Adipocyte (in vitro differentiated cells): ENCODE data around the gene PCBP3.

Experiments used
- DNase-seq: peaks from one replicate; pipeline ENCODE4 v3.0.0-alpha.2; 2015; ENCODE audit warnings: low read depth
- H3K27me3 ChIP-seq: replicated peaks from 2 replicates; pipeline ENCODE4 v1.7.0; 2013; ENCODE audit warnings: mild to moderate bottlenecking, low read length, moderate library complexity; ENCODE audit not compliant: control insufficient read depth, insufficient read depth
- H3K36me3 ChIP-seq: 2 replicates; pipeline ENCODE4 v1.7.0; 2013; ENCODE audit warnings: low read length, mild to moderate bottlenecking, moderate library complexity; ENCODE audit not compliant: control insufficient read depth, insufficient read depth, severe bottlenecking
- H3K4me1 ChIP-seq: 2 replicates; pipeline ENCODE4 v1.7.0; 2013; ENCODE audit warnings: mild to moderate bottlenecking, low read length, moderate library complexity; ENCODE audit not compliant: control insufficient read depth, insufficient read depth
- H3K4me3 ChIP-seq: 2 replicates; pipeline ENCODE4 v1.7.0; 2013; ENCODE audit warnings: mild to moderate bottlenecking, low read length, moderate library complexity
- H3K9ac ChIP-seq: 2 replicates; pipeline ENCODE4 v1.7.0; 2013; ENCODE audit warnings: mild to moderate bottlenecking, low read length, moderate library complexity
- H3K9me3 ChIP-seq: 2 replicates; pipeline ENCODE4 v1.7.0; 2013; ENCODE audit warnings: mild to moderate bottlenecking, low read length, moderate library complexity; ENCODE audit not compliant: control insufficient read depth

The PCBP3 gene

GRCh38 chr21:45865106-45865835, 221.7 kb downstream of the PCBP3 start:
- Histone ChIP-seq H3K4me3 (no peak overlapping the region), H3K27me3 (no peaks in the 10 kb centered on the region), H3K36me3 (peaks cover 7% of the 10 kb centered on the region), H3K9me3 (no peaks in the 10 kb centered on the region), H3K4me1 (peaks cover 16% of the 10 kb centered on the region), H3K9ac (no peak overlapping the region)
- DNase-seq = peak; percentile 63

- Histone ChIP-seq H3K9ac (no peak overlapping the region), H3K27me3 (no peaks in the 10 kb centered on the region), H3K36me3 (peaks cover 4% of the 10 kb centered on the region), H3K4me1 (peaks cover 18% of the 10 kb centered on the region), H3K4me3 (no peak overlapping the region), H3K9me3 (no peaks in the 10 kb centered on the region)
- no peak for DNase-seq
Measured at GRCh38 chr21:45866551-45866950, 223.0 kb downstream of the PCBP3 start.

- DNase-seq = no peak
- Histone ChIP-seq H3K9me3 (no peaks in the 10 kb centered on the region), H3K36me3 (peaks cover 4% of the 10 kb centered on the region), H3K4me3 (no peak overlapping the region), H3K4me1 (peaks cover 18% of the 10 kb centered on the region), H3K9ac (no peak overlapping the region), H3K27me3 (no peaks in the 10 kb centered on the region)
Measured at GRCh38 chr21:45867041-45867666, 223.6 kb downstream of the PCBP3 start.

- peaks cover 18% of the 10 kb centered on the region for H3K4me1 ChIP-seq
- H3K36me3 ChIP-seq = peaks cover 4% of the 10 kb centered on the region
- no peaks in the 10 kb centered on the region for H3K9me3 ChIP-seq
- no peak overlapping the region for H3K9ac ChIP-seq
- DNase-seq = no peak
- H3K4me3 ChIP-seq = no peak overlapping the region
- no peaks in the 10 kb centered on the region for H3K27me3 ChIP-seq
Measured at GRCh38 chr21:45867671-45868081, 224.2 kb downstream of the PCBP3 start.

- Histone ChIP-seq H3K27me3 (no peaks in the 10 kb centered on the region), H3K4me3 (no peak overlapping the region), H3K9ac (no peak overlapping the region), H3K9me3 (no peaks in the 10 kb centered on the region), H3K36me3 (peaks cover 4% of the 10 kb centered on the region), H3K4me1 (peaks cover 18% of the 10 kb centered on the region)
- no peak for DNase-seq
Measured at GRCh38 chr21:45868086-45868485, 224.6 kb downstream of the PCBP3 start.

GRCh38 chr21:45868488-45868887, 225.0 kb downstream of the PCBP3 start:
- DNase-seq = no peak
- Histone ChIP-seq H3K4me3 (no peak overlapping the region), H3K9ac (no peak overlapping the region), H3K36me3 (peaks cover 4% of the 10 kb centered on the region), H3K27me3 (no peaks in the 10 kb centered on the region), H3K9me3 (no peaks in the 10 kb centered on the region), H3K4me1 (peaks cover 18% of the 10 kb centered on the region)

GRCh38 chr21:45869121-45870007, 225.8 kb downstream of the PCBP3 start:
- Histone ChIP-seq H3K36me3 (peaks cover 4% of the 10 kb centered on the region), H3K9ac (no peak overlapping the region), H3K9me3 (no peaks in the 10 kb centered on the region), H3K4me1 (peaks cover 22% of the 10 kb centered on the region), H3K27me3 (no peaks in the 10 kb centered on the region), H3K4me3 (no peak overlapping the region)
- DNase-seq = peak; percentile 65

GRCh38 chr21:45870421-45870820, 226.9 kb downstream of the PCBP3 start:
- Histone ChIP-seq H3K27me3 (no peaks in the 10 kb centered on the region), H3K36me3 (peaks cover 4% of the 10 kb centered on the region), H3K9me3 (no peaks in the 10 kb centered on the region), H3K4me1 (peaks cover 24% of the 10 kb centered on the region), H3K9ac (no peak overlapping the region), H3K4me3 (no peak overlapping the region)
- no peak for DNase-seq

GRCh38 chr21:45870851-45871615, 227.5 kb downstream of the PCBP3 start:
- Histone ChIP-seq H3K9ac (no peak overlapping the region), H3K4me1 (peaks cover 29% of the 10 kb centered on the region), H3K9me3 (no peaks in the 10 kb centered on the region), H3K4me3 (no peak overlapping the region), H3K36me3 (peaks cover 2% of the 10 kb centered on the region), H3K27me3 (no peaks in the 10 kb centered on the region)
- DNase-seq = no peak

GRCh38 chr21:45871616-45872236, 228.2 kb downstream of the PCBP3 start:
- H3K36me3 ChIP-seq = no peaks in the 10 kb centered on the region
- no peak overlapping the region for H3K9ac ChIP-seq
- no peak overlapping the region for H3K4me3 ChIP-seq
- H3K27me3 ChIP-seq = no peaks in the 10 kb centered on the region
- H3K9me3 ChIP-seq = no peaks in the 10 kb centered on the region
- H3K4me1 ChIP-seq = peaks cover 36% of the 10 kb centered on the region
- no peak for DNase-seq
